ENCODE results near the gene NCOA6.

DNA sequence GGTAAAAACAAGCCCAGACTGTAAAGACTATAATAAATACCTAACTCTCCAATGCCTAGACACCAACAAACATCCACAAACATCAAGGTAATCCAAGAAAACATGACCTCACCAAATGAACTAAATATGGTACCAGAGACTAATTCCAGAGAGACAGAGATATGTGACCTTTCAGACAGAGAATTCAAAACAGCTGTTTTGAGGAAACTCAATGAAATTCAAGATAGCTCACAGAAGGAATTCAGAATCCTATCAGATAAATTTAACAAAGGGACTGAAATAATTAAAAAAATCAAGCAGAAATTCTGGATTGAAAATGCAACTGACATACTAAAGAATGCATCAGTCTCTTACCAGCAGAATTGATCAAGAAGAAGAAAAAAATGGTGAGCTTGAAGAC, 26.6 kb downstream of the NCOA6 start:
- TF ChIP-seq, protein P1, sequence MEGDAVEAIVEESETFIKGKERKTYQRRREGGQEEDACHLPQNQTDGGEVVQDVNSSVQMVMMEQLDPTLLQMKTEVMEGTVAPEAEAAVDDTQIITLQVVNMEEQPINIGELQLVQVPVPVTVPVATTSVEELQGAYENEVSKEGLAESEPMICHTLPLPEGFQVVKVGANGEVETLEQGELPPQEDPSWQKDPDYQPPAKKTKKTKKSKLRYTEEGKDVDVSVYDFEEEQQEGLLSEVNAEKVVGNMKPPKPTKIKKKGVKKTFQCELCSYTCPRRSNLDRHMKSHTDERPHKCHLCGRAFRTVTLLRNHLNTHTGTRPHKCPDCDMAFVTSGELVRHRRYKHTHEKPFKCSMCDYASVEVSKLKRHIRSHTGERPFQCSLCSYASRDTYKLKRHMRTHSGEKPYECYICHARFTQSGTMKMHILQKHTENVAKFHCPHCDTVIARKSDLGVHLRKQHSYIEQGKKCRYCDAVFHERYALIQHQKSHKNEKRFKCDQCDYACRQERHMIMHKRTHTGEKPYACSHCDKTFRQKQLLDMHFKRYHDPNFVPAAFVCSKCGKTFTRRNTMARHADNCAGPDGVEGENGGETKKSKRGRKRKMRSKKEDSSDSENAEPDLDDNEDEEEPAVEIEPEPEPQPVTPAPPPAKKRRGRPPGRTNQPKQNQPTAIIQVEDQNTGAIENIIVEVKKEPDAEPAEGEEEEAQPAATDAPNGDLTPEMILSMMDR (conservative IDR thresholded peaks at IDR 0.05): no peak
- TF ChIP-seq EZH2 (IDR thresholded peaks at IDR 0.05; ENCODE audit: low read depth): no peak

Data from PC-9 (cell line).